A673 (cell line): ENCODE results near the gene DNAJC3.

ENCODE experiments used
- EZH2 ChIP-seq: fragments of 200-600 bp; sonication (generic); IDR thresholded peaks from 2 replicates; pipeline ENCODE4 v1.6.1; 2017; ENCODE audit warnings: borderline replicate concordance, low read depth, mild to moderate bottlenecking, mixed read lengths, antibody characterized with exemption, low read length; ENCODE audit not compliant: poor library complexity, severe bottlenecking
- TF ChIP-seq, protein P1 (sequence below): fragments of 300-800, 200-600 bp; sonication (generic); conservative IDR thresholded peaks from 2 replicates; pipeline ENCODE4 v1.5.1; 2017; ENCODE audit warnings: low read depth, mild to moderate bottlenecking, antibody characterized with exemption, low read length, moderate library complexity, mixed read lengths

GRCh38 chr13:95676105-95676761 lies 706 bp upstream of the DNAJC3 start:
- TF ChIP-seq, protein P1, sequence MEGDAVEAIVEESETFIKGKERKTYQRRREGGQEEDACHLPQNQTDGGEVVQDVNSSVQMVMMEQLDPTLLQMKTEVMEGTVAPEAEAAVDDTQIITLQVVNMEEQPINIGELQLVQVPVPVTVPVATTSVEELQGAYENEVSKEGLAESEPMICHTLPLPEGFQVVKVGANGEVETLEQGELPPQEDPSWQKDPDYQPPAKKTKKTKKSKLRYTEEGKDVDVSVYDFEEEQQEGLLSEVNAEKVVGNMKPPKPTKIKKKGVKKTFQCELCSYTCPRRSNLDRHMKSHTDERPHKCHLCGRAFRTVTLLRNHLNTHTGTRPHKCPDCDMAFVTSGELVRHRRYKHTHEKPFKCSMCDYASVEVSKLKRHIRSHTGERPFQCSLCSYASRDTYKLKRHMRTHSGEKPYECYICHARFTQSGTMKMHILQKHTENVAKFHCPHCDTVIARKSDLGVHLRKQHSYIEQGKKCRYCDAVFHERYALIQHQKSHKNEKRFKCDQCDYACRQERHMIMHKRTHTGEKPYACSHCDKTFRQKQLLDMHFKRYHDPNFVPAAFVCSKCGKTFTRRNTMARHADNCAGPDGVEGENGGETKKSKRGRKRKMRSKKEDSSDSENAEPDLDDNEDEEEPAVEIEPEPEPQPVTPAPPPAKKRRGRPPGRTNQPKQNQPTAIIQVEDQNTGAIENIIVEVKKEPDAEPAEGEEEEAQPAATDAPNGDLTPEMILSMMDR = no peak
- TF ChIP-seq EZH2 = no peak
